NCI-H1105 treated with DMSO at 0.1 percent for 48 hours (cell line): ENCODE measurements around the gene TBL3.
A peak's percentile ranks its signal among the peaks of the same experiment; 100 is the strongest.

Source experiments
- DNase-seq: peaks from one replicate; lab custom pipeline; 2025; lab: John Stamatoyannopoulos, UW

The TBL3 gene

DNA sequence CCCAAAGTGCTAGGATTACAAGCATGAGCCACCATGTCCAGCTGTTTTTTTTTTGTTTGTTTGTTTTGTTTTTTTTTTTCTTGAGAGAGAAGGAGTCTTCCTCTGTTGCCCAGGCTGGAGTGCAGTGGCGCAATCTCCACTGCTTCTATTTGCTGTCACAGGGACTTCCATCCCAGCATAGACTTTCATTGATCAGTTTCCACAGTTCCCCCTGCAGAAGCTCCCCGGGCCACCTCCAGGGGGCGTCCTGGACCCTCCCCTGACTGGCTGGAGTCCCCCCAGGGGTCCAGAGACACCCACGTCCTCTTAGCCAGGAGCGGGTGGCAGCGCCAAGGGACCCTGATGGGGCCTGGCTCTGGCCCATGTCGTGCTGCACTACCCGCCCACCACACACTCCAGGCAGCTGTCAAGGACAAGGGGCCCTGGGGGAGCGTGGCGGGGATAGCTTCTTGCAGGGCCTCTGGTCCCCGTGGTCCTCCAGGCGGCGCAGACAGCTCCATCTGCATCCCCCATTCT, 44.6 kb downstream of the TBL3 start:
- no peak for DNase-seq

DNA sequence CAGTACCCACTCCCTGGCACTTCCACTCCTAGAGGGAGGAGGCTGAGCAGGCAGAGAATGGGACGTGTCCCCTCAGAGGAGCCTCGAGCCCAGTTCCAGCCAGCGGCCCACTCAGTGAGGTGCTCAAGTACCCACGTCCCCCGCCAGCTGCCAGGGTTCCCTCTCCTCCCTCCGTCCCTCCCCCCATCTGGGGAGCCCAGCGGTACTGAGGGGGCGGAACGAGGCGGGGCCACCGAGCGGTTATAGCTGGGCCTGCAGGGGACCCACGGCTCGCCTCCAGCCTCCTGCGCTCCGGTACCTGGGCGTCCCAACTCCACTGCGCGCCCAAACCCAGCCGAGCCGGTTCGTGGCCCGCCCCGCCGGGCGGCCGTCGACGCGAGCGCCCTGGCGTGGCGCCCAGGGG, 47.7 kb downstream of the TBL3 start, which contains the start of gene NPW:
Gene NPW (plus strand): TSS at position 268 of the 403 bp plus-strand sequence.
- DNase-seq = peak; percentile 8

DNA sequence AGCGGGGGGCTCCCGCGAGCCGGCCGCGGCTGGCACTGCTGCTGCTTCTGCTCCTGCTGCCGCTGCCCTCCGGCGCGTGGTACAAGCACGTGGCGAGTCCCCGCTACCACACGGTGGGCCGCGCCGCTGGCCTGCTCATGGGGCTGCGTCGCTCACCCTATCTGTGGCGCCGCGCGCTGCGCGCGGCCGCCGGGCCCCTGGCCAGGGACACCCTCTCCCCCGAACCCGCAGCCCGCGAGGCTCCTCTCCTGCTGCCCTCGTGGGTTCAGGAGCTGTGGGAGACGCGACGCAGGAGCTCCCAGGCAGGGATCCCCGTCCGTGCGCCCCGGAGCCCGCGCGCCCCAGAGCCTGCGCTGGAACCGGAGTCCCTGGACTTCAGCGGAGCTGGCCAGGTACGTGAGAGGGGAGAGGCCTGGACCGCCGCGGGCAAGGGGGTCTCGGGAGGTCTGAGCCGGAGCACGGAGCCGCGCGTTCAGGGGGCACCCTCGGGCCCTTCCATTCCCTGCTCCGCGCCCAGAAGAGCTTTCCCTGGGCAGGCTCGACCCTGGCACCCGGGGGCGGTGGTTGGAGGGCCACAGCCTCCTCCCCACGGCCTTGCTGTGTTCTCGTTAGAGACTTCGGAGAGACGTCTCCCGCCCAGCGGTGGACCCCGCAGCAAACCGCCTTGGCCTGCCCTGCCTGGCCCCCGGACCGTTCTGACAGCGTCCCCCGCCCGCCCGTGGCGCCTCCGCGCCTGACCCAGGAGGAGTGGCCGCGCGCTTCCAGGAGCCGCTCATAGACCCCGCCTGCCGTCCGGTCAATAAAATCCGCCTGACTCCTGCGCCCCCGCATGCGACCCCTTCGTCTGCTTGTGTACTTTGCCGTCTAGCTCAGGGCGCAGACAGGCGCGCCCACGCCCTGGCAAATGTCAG, 48.3 kb downstream of the TBL3 start:
- DNase-seq = no peak

GRCh38 chr16:2022723-2023091, 50.9 kb downstream of the TBL3 start:
- no peak for DNase-seq

DNA sequence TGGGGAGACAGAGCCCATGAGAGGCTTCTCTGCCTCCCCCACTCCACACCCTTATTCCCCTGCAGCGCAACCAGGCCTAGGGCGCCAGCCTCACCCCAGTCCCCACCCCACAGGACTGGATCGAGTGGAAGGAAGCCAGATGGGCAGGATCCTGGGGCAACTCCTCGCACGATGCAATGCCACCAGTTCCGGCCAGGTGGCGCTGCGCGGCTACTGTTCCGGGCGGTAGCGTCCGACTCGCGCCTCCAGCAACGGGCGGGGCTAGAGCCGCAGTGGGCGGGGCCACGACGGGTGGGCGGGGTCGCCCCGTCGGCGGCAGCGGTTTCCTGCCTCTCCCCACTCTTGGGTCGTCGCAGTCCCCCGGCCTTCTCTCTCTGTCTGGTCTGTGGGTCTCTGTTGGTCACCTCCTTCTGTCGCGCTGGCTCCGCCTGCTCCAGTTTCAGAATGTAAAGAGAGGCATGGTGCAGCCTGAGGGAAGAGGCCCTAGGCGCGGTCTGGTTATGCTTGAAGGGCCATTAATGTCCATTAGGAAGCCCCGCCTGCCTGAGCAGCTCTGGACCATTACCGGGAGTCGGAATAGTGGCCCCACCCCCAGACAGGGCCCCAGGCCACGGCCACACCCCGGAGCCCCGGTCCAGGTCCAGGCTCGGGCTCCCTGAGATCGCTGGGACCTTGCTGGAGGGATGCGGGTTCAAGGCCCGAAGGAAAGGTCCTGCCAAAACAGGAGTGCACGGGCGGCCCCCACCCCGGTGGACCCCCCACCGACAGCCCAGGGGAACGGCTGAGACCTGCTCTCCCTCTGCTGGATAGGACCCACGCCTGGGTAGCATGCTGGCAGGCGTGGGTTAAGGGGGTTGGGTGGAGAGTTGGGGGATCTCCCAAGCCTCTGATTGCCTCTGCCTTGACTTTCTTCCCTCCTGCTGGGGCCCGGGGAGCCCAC, 51.5 kb downstream of the TBL3 start:
- peak; percentile 62 for DNase-seq

GRCh38 chr16:2024032-2024420, 52.2 kb downstream of the TBL3 start:
- DNase-seq = no peak

GRCh38 chr16:2025251-2025650, 53.4 kb downstream of the TBL3 start:
- DNase-seq = no peak

DNA sequence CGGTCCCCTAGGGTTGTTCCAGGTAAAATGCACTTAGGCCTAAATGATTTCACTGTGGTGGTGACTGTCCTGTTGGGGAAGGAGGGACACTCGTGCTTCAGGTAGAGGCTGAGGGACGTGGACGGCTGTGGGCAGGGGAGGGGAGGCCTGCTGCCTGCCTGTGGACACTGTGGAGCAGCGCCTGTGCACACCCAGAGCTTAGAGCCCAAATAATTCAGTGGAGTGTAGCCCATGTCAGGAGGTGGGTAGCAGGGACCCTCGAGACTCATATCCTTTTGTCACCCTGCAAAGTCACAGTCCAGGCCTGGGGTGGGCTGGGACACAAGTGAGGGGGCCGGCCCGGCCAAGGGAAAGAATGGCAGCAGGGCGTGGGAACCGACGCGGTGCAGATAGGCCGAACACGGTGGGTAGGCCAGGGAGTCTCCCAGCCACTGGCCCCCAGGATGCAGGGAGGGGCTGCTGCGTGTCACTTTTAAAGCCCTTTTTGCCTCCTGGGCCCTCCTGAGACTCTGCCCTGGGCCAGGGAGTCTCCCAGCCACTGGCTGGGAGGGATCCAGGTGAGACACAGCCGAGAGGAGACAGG, 54.1 kb downstream of the TBL3 start:
- DNase-seq = no peak

- no peak for DNase-seq
These were observed 54.7 kb downstream of the TBL3 start, which contains the start of gene NHERF2 for GRCh38 chr16:2026461-2027023. TSS of gene NHERF2 (plus strand) at chr16:2026902. CDS start at chr16:2027006, 104 bp downstream.

DNA sequence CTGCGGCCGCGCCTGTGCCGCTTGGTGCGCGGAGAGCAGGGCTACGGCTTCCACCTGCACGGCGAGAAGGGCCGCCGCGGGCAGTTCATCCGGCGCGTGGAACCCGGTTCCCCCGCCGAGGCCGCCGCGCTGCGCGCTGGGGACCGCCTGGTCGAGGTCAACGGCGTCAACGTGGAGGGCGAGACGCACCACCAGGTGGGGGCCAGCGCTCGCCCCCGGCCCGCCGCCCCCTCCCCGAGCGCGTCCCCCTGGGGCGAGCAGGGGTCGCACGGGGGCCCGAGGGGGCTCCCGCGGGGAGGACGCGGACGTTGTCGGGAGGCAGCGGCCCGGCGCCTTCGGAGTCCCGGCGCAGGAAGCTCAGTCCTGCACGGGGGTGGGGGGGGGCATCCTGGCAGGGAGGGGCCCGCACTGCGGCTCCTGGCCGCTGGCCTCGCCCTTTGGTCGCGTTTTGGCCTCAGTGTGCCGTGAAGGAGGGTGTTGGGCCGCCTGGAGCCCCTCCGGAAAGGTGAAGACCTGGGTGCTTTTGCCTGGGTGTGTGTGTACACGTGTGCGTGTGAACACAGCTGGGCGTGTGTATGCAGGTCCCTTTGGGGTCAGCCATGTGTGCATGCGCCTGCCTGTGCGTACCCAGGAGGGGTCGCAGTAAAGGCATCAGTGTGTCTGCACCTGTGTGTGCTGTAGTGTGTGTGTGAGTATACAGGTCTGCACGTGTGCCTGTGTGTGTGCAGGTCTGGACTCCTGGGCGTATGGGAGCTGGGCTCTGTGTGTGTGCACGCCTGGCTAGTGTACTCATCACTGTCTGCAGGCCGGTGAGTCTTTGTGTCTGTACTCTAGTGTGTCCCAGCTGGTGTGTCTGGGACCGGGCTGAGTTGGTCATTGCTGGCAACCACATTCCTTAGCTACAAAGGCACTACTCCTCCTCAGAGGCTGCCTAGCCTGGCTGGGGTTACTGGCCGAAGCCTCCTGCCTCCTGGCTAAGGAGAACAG, 55.5 kb downstream of the TBL3 start:
- DNase-seq = no peak

DNA sequence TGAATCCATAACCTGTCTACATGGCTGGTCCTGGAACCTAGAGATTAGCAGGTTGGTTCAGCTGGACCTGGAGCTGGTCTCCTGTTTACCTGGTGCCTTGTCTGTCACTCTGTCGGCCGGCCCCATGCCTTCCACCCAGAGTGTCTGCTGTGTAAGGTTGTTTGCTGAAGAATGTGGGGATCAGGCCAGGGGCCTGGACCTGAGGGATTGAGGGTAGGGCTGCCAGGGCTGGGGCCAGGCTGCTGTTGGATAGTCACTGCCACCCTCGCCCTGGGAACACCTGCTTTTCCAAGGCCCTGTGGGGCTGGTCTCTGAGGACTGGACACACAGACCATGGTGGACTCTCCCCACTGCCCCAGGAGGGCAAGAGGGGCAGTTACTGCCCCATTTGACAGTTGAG, 56.3 kb downstream of the TBL3 start:
- no peak for DNase-seq

GRCh38 chr16:2028620-2029220, 56.9 kb downstream of the TBL3 start:
- no peak for DNase-seq

- no peak for DNase-seq
These were observed 57.5 kb downstream of the TBL3 start for GRCh38 chr16:2029350-2029749.

- DNase-seq = no peak
These were observed 58.2 kb downstream of the TBL3 start for GRCh38 chr16:2030036-2030435.

DNA sequence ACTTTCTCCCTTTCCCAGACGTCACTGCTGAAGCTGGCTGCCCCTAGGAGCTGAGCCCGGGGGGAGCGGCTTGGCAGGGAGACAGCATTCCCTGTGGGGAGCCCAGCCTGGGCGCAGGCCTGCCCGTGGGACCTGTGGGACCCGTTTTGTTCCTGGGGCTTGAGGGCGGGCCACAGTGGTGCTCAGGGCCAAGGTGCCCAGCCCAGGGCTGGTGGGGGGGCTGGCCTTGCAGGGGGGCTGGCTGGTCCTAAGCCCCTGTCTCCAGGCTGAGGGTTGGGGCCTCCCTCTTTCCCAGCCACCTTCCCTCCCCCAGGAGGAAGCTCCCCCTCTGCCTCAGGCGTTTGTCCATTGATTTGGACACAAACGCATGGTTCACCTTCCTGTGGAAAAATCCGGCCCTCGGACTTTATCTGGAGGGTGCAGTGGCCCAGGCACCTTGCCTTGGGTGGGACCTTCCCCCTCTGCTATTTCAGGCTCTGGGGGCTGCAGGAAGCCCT, 59.3 kb downstream of the TBL3 start:
- DNase-seq = no peak
